PFSK-1 (cell line): ENCODE data around the gene SIDT2.

ENCODE experiments used
- POLR2AphosphoS5 ChIP-seq: IDR thresholded peaks from 2 replicates; pipeline ENCODE4 v1.6.1; 2012; ENCODE audit warnings: low read depth, mild to moderate bottlenecking, control low read depth, low read length, moderate library complexity
- REST ChIP-seq, 2 experiments: IDR thresholded peaks; 2 replicates each; pipeline versions ENCODE4 v1.6.1 to v1.8.0; 2011 to 2012; ENCODE audit warnings: low read depth in 2 of 2, low read length in 2 of 2, control low read depth in 1 of 2, inconsistent platforms in 1 of 2, mild to moderate bottlenecking in 1 of 2, moderate library complexity in 1 of 2; ENCODE audit not compliant: insufficient read depth in 1 of 2
- SIN3A ChIP-seq: IDR thresholded peaks from 2 replicates; pipeline ENCODE4 v1.6.1; 2012; ENCODE audit warnings: mild to moderate bottlenecking, low read length, moderate library complexity, borderline replicate concordance; ENCODE audit not compliant: insufficient read depth

- TF ChIP-seq SIN3A (no peak), POLR2AphosphoS5 (no peak), REST (IDR thresholded peaks at IDR 0.05; ENCODE audit: insufficient read depth in 1 of 2, low read depth in 2 of 2, low read length in 2 of 2) (no peak)
Measured at GRCh38 chr11:117194267-117194666, 15.7 kb downstream of the SIDT2 start.
